BJ (cell line): ENCODE results near the gene TRMT6. TPM values are rescaled to one million over a fixed set of nuclear protein-coding genes. Genes with fewer than 3 reads are reported as not detected.

Experiments
- CTCF ChIA-PET: fragments of 350-600 bp; formaldehyde crosslinking; extraction: SDS; loops from one replicate; lab custom pipeline; 2021; ENCODE audit warnings: antibody characterized with exemption, inconsistent platforms; lab: Yijun Ruan, JAX
- POLR2A ChIA-PET: fragments of 300-600 bp; sonication (Branson Sonifier 250); formaldehyde crosslinking; extraction: SDS; loops from one replicate; lab custom pipeline; 2021; ENCODE audit warnings: antibody characterized with exemption; lab: Charles Lee
- DNase-seq: peaks from one replicate; pipeline ENCODE4 v3.0.0-alpha.2; 2011; ENCODE audit warnings: low read depth
- H3K27me3 ChIP-seq: 2 replicates; pipeline ENCODE4 v1.6.0; 2011; ENCODE audit warnings: low read length; ENCODE audit not compliant: control insufficient read depth, insufficient read depth
- H3K36me3 ChIP-seq: 2 replicates; pipeline ENCODE4 v1.5.1; 2011; ENCODE audit warnings: low read length; ENCODE audit not compliant: control insufficient read depth, insufficient read depth
- H3K4me3 ChIP-seq: 2 replicates; pipeline ENCODE4 v1.5.1; 2011; ENCODE audit warnings: low read depth, mild to moderate bottlenecking, control low read depth, low read length
- polyA plus RNA-seq: library from polyadenylated mRNA; depleted of rRNA; stranded (reverse); fragments of >200 nt; gene quantifications from 2 replicates; pipeline ENCODE4 v1.2.3, GENCODE V29; 2011
- TF ChIP-seq, protein P1 (sequence below): IDR thresholded peaks from 2 replicates; pipeline ENCODE4 v1.5.1; 2011; ENCODE audit warnings: low read depth, mild to moderate bottlenecking, control low read depth, inconsistent platforms, low read length, moderate library complexity; ENCODE audit not compliant: insufficient read depth

The TRMT6 gene
- polyA plus RNA-seq, 1 experiment: 4.6 TPM

DNA sequence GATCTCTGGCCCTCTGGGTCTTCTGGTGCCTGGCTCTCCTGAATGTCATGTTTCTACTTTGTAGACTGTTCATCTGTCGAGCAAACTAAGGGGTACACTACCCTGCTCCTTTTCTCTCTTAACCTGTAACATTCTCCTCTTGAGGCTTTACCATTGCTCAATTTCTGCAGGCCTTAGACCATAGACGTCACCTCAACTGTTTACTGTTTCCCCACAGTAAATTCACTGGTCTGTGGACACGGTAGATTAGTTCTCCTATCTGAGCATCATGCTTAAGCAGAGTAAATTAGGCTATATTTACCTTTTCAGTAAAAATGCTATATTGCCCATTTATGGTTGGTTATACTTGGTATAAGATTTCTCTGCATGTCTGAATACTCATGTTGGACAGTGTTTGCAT, 40.6 kb upstream of the TRMT6 start:
- H3K4me3 ChIP-seq: no peak overlapping the region
- no peak for DNase-seq
- TF ChIP-seq, protein P1, sequence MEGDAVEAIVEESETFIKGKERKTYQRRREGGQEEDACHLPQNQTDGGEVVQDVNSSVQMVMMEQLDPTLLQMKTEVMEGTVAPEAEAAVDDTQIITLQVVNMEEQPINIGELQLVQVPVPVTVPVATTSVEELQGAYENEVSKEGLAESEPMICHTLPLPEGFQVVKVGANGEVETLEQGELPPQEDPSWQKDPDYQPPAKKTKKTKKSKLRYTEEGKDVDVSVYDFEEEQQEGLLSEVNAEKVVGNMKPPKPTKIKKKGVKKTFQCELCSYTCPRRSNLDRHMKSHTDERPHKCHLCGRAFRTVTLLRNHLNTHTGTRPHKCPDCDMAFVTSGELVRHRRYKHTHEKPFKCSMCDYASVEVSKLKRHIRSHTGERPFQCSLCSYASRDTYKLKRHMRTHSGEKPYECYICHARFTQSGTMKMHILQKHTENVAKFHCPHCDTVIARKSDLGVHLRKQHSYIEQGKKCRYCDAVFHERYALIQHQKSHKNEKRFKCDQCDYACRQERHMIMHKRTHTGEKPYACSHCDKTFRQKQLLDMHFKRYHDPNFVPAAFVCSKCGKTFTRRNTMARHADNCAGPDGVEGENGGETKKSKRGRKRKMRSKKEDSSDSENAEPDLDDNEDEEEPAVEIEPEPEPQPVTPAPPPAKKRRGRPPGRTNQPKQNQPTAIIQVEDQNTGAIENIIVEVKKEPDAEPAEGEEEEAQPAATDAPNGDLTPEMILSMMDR: no peak
- ChIA-PET POLR2A (no interaction called here), CTCF (no interaction called here)
- no peaks in the 10 kb centered on the region for H3K27me3 ChIP-seq
- H3K36me3 ChIP-seq: no peaks in the 10 kb centered on the region

- CTCF ChIA-PET: no interaction called here
- POLR2A ChIA-PET: no interaction called here
- TF ChIP-seq, protein P1: no peak
- no peak for DNase-seq
- no peaks in the 10 kb centered on the region for H3K27me3 ChIP-seq
- H3K4me3 ChIP-seq: no peak overlapping the region
- H3K36me3 ChIP-seq: no peaks in the 10 kb centered on the region
Observed at GRCh38 chr20:5989539-5989938, 39.2 kb upstream of the TRMT6 start.

GRCh38 chr20:5987383-5987782, 37.0 kb upstream of the TRMT6 start:
- H3K36me3 ChIP-seq: no peaks in the 10 kb centered on the region
- no peak for DNase-seq
- CTCF ChIA-PET: interaction anchor here (0.7 to 1.7 kb wide), 3 partner anchors 11 to 90 kb away, joined by 3 to 4 read pairs (median 3); no protein-coding TSS in a partner anchor
- no peaks in the 10 kb centered on the region for H3K27me3 ChIP-seq
- POLR2A ChIA-PET: no interaction called here
- H3K4me3 ChIP-seq: no peak overlapping the region
- TF ChIP-seq, protein P1: no peak

DNA sequence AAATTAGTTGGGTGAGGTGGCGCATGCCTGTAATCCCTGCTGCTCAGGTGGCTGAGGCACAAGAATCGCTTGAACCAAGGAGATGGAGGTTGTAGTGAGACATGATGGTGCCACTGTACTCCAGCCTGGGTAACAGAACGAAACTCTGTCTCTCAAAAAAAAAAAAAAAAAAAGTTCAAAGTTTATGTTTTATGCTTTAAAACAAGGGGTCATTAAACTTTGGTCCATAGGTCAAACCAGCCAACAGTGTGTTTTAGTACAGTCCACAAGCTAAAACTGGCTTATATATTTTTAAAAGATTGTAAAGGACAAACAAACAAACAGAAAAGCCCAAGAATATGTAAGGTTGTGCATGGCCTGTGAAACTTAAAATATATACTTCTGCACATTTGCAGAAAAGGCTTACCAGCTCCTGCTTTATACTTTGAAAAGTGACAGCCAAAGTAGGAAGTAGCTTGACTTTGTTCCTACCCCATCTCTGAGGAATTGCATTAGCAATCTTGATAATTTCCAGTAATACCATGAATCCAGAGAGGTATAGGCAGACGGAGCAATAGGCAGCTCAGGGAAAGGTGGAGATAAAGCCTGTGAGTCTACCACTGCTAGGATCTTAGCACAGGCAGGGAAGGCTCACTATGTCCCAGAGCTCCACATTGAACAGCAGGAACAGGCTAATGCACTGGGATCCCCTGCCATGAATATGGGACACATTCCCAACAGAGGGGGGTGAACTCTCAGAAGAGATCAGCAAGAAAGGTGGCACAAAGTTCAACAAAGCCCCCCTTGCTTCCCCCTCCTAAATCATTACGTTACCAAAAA, 30.6 kb upstream of the TRMT6 start:
- Histone ChIP-seq H3K36me3 (peaks cover 1% of the 10 kb centered on the region; the same call in 1 of the 2 replicates), H3K27me3 (no peaks in the 10 kb centered on the region), H3K4me3 (no peak overlapping the region)
- ChIA-PET POLR2A (no interaction called here), CTCF (interaction anchor here (0.6 to 1.3 kb wide), 3 partner anchors 11 to 411 kb away, joined by 3 to 4 read pairs (median 3); no protein-coding TSS in a partner anchor)
- no peak for DNase-seq
- TF ChIP-seq, protein P1: no peak

GRCh38 chr20:5979801-5980200, 29.5 kb upstream of the TRMT6 start:
- DNase-seq: no peak
- CTCF ChIA-PET: interaction anchor here (0.6 kb wide), 1 partner anchor 10 kb away, joined by 3 read pairs; no protein-coding TSS in a partner anchor
- TF ChIP-seq, protein P1: no peak
- H3K27me3 ChIP-seq: no peaks in the 10 kb centered on the region
- POLR2A ChIA-PET: no interaction called here
- H3K4me3 ChIP-seq: no peak overlapping the region
- peaks cover 1% of the 10 kb centered on the region; the same call in 1 of the 2 replicates for H3K36me3 ChIP-seq
